Head of caudate nucleus (tissue), 42 donors: ENCODE measurements around the gene BBS12.
A peak's percentile ranks its signal among the peaks of the same experiment; 100 is the strongest.

Experiments used
- DNase-seq, 42 donors: peaks; one replicate each; pipeline versions ENCODE4 v3.0.0 to v3.0.0-alpha.2; 2020 to 2021; ENCODE audit warnings: mixed read lengths in 7 of 42
- intact Hi-C: fragments of 100-400 bp; cut with DNase I; formaldehyde crosslinking; loops from one replicate; pipeline ENCODE4 v1.15.0; 2022

The BBS12 gene

DNA sequence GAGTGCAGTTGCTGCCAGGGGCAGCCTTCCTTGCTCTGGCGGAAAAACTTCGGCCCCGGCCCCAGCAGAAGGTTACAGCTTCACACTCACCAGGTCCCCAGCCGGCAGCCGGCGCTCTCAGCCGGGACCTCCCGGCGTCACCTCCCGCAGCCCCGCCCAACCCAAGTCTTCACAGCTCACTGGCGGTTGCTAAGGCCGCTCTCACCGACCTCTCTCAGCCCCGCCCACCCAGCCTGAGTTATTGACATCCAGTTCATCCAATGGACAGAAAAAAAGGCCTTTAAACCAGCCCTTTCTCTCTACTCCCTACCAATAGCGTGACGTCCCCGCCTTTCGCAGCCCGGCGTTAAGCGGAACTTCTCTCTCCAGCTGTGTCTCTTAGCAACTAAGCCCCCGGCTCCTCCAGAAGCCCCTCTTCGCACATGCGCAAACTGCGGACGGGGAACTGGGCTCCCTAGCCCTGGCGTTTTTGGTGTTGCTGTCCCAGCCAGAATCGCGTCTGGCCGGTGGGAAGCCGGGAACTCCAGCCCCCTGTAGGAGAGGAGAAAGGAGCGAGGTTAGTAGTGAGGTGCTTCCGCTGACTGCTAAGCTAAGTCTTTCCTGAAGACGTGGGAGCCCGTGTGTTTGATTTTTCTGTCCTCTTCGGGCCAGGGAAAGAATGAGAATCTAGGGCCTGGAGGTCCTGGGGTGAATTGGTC lies at the start of gene BBS12:
TSS of gene BBS12 (plus strand) at position 376 of the 698 bp plus-strand sequence. CDS start 9,189 bp downstream, outside the sequence.
- intact Hi-C loops: loop anchor here (5.0 kb wide), 1 partner anchor 190 kb away; the partner anchor contains the start of gene NUDT6

DNA sequence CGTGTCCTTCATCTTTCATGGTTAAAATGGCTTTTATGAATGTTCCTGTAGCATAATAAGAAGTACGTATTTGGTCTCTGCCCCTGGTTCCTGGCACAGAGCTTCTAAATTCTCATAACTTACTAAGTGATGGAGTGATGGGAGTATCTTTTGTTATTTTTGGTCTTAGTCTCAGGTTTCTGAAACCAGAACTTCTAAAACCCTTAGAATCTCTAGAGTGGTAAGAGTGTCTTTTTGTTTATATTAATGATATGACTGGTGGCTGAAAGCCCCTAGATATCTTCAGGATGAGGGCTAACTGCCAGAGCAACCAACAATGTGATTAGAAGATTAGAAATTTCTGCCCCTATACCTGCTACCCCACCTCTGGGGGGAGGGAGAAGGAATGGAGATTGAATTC lies 45.8 kb upstream of the BBS12 start:
- intact Hi-C loops: no loop called here
- DNase-seq: no peak

More for the DNA sequence above, at the start of gene BBS12:
- peak; percentile 95 to 100 (median 99) for DNase-seq

DNA sequence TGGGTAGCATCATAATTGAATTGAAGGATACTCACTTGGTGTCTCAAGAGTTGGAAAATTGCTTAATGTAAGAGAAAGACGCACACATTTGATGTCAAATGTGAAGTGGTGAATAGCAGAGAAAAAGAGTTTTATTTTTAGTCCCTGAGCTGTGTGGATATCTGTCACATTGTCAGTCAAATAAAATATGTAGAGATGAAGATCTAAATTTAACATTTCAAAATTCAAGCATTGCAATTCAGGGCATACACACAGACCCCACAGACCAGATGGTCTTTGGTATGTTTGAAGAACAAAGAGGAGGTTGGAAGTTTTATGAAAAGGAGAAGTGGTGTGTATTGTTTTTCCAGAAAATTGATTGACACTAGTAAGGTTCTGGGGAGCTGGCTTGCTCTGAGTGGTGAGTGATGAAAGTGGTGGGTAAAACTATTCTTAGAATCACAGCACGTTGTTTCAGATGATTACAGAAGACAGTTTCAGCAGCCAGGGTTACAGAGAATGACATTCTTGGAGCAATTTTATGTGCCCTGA lies 44.9 kb upstream of the BBS12 start:
- intact Hi-C loops: no loop called here
- peak in 6 of 42 donors; percentile 4 to 51 (median 19) for DNase-seq

DNA sequence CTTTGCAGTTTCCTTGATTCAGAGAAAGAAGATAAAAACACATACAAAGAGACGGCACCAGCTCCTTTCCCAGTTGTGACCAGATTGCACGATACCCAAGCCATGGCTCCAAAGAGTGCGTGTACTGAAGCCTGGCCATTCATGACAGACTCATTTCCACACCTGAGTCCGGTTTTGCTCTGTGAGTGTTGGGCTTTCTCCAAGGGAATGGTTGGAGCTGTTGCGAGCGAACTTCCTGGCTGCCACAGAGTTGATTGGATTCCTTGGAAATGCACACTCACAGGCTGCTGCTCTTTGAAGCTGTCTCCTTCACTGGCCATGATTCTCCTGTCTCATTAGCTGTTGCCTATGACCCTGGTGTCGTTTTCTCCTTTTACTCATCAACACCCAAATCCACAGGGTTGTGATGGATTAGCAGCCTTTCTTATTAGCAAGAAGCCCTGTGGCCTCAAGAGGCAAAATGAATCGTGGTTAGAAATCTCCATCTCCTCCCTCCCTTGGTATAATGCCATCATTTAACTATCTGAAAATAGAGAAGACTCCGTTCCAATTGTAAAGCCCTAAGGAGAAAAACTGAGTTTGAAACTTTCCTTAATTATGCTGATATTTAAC lies 43.9 kb upstream of the BBS12 start:
- intact Hi-C loops: no loop called here
- DNase-seq: no peak

DNA sequence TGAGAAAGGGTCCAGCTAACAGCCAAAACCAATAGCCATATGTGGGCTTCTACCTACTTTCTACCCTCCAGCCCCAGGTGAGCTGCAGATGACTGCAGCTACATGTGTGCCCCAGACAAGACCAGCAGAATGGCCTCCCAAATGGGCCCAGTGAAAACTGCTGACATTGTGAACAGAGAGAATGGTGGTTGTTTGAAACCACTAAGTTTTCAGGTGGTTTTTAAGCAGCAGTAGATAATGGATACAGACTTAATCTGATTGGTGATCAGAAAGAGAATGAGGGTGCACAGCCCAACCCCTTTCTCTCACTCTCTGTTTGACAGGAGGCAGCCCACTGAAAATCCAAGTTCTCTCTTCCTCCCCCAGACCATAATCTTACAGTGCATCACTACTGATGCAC lies 42.5 kb upstream of the BBS12 start:
- intact Hi-C loops: no loop called here
- DNase-seq: no peak

DNA sequence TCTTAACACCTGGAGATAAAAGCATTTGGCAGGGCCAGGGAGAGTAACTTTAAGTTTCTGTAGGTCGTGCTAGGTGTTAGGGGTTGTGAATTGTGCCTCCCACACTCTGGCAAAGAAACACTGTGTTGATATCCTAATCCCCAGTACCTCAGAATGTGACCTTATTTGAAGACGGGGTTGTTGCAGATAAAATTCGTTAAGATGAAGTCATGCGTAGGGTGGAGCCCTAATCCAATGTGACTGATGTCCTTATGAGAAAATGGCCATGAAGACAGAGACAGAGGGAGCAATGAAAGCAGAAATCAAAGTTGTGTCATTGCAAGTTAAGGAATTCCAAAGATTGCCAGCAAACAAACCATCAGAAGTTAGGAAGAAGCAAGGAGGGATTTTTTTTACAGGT lies 40.5 kb upstream of the BBS12 start:
- intact Hi-C loops: no loop called here
- no peak for DNase-seq

DNA sequence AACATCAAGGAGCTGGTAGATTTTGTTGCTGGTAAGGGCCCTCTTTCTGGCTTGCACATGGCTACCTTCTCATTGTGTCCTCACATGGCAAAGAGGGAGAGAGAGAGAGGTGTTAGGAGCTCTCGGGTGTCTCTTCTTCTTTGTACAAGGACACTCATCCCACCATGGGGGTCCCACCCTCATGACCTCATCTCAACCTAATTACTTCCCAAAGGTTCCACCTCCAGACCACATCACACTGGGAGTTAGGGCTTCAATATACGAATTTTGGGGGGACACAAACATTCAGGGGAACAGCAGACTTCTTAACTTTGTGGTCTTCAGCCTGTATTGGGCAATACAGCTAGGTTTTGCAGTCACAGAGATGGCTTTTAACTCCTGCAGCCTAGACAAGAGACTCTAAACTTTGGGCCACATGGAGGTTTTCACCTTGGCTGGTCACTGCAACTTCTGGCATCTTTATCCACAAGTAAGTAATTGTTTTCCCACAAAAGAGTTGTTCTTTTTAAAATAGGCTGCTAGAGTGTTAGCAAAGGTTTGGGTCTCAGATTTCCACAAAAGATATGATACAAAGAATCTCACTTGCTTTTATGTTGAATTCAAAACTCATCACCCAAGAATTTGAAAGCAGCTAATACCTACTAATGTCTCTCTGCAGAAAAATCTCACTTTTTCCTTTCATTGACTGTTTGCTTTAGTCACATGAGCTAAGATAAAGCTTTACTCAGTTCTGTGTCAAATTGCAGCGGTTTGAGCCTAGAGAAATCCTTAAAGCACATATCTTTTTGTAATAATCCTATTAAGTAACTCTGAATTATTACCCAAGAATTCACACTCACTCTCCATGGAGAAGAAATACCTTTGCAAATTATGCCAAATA lies 39.6 kb upstream of the BBS12 start:
- no peak for DNase-seq
- intact Hi-C loops: no loop called here

DNA sequence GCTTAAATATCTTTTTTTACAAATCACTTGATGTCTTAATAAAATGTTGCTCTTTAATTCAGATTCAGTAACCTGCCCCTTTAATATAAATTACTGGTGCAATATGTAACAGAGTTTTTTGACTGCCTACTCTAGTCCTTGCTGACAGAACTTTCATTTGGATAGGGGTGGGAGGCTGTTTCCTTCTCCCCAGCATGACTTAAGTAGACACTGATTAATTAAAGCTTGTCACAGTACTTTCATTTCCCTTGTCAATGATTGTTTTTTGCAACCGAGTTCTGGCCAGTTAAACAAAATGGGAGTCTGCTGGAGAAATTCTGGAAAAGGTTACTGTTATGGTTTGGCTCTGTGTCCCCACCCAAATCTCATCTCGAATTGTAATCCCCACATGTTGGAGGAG lies 37.3 kb upstream of the BBS12 start:
- intact Hi-C loops: no loop called here
- no peak for DNase-seq

DNA sequence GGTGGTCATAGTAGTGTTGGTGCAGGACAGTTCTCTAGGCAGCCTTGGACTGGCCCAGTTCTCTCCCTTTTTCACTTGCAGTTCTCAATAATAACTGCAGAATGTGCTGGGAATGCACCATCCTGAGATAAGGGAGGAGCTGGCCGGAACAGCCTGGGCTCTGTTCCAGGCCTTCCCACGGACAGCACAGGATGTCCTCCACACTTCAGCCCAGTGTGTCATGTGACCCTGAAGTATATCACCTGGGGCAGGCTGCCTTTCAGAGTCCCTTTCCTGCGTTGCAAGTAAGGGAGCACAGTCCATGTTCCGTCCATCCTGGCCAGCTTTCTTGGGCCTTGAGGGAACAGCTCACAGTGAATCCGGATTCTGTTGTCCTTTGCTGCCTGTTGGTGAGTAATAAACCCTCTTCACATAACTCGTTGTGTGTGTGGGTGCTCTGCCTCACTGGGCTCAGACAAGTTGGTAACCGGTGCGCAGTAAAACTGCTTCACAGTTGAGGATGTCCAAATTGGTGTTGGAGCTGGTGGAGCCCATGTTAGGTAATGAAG lies 32.3 kb upstream of the BBS12 start:
- intact Hi-C loops: no loop called here
- DNase-seq: no peak

DNA sequence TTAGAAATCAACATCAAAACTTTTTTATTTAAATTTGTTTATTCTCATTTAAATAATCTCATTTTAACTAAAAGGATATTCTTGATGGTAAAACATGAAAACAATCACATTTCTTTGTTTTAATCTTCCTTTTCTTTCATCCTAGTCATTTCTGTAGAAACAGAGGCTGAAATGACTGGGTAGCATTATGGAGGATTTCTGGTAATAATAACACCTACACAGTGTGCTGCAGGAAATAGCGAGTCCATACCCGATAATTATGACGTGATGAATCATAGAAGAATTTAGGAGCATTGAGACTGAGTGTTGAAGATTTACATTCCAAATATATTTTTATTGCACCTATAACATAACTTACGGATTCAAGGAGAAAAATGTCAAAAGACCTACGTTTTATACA lies 31.4 kb upstream of the BBS12 start:
- no peak for DNase-seq
- intact Hi-C loops: no loop called here

DNA sequence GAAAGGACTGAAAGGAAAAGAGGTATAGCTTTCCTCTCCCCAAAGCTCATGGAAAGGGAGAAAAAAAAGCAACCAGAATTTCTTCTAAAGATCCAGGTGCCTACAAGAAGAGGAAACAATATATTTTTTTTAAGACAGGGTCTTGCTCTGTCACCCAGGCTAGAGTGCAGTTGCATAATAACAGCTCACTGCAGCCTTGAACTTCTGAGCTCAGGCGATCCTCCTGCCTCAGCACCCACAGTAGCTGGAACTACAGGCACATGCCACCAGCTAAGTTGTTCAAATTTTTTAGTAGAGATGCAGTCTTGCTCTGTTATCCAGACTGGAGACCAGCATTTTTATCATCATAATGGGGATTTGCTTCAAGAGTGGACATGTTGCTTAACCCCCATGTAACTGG lies 30.5 kb upstream of the BBS12 start:
- intact Hi-C loops: no loop called here
- DNase-seq: no peak

DNA sequence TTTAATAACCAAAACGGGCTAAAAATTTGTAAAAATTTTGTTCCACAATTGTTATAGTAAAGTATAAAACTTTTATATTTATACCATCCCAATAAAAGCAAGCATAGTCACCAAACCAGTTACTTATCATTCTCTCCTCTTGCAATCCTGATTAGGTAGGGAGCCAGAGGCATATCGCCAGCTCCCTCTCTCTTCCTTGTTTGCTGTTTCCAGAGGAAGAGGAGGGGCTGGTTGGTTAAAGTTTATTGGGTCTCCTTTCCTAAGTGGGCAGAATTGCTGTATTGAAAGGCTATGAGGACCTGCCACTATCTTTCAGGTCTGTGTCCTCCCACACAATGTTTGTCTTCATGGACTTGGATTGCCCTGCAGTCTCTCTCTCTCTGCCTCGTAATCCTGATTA lies 29.6 kb upstream of the BBS12 start:
- intact Hi-C loops: no loop called here
- no peak for DNase-seq

DNA sequence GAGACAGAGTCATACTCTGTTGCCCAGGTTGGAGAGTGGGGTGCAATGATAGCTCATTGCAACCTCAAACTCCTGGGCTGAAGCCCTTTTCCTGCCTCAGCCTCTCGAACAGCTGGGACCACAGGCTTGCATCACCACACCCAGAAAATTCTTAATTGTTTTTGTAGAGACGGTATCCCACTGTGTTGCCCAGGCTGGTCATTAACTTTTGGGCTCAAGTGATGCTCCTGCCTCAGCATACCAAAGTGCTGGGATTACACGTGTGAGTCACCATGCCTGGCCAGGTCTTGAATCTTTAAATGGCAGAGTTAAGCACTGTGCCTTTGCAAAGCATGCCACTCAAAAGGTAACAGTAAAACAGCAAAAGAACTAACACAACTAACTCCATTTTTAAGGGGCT lies 28.6 kb upstream of the BBS12 start:
- intact Hi-C loops: no loop called here
- no peak for DNase-seq

DNA sequence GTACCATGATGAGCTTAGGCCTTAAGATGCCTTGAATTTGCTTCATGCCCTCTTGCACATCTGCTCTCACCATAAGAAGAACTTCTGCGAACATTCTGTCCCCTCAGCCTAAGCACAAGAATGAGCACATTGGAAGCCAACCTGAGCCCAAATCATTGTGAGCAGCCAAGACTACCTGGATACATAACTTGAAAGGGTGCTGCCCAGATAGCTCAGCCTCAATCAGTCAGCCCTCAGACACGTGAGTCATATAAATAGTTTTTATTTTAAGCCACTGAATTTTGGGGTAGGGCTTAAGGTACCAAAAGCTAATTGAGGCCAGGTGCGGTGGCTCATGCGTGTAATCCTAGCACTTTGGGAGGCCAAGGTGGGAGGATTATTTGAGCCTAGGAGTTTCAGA lies 27.5 kb upstream of the BBS12 start:
- DNase-seq: no peak

DNA sequence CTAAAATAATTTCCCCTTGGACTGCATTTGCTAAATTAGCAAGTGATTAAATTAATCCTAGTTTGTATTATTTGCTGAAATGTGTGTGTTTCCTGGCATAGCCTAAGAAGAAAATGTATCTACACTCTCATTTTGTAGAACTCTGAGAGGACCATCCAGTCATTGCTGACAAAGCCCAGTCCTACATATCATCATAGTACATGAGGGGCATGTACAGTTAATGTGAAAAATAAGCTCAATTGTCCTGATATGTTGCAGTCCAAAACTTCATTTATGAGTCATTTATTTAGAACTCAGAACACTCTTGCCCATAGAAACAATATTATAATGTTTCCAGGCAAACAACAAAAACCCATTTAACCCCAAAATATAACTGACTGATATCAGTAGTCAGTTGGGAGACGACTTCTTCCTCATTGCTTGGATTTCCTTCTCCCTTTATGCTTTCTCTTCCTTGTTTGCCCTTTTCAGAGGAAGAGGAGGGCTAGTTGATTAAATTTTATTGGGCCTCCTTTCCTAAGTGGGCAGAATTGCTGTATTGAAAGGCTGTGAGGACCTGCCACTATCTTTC lies 26.9 kb upstream of the BBS12 start:
- intact Hi-C loops: no loop called here
- no peak for DNase-seq

More for the DNA sequence above, 27.5 kb upstream of the BBS12 start:
- intact Hi-C loops: no loop called here

DNA sequence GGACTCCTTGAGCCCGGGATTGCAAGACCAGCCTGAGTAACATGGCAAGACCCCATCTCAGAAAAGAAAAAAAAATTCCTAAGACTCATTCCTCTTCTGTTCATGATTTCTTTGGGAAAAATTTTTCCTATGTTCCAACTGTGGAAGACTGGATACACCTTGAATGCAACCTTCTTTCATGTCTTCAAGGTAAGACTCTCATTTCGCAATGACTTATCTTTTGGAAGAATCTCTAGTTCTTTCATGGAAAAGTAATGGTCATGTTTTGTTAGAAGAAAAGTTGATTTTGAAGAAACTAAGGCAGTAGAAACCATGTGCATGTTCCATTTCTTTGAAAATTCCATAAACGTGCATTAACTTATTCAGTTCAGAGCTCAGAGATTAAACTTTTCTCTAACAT lies 26.0 kb upstream of the BBS12 start:
- no peak for DNase-seq
- intact Hi-C loops: no loop called here

DNA sequence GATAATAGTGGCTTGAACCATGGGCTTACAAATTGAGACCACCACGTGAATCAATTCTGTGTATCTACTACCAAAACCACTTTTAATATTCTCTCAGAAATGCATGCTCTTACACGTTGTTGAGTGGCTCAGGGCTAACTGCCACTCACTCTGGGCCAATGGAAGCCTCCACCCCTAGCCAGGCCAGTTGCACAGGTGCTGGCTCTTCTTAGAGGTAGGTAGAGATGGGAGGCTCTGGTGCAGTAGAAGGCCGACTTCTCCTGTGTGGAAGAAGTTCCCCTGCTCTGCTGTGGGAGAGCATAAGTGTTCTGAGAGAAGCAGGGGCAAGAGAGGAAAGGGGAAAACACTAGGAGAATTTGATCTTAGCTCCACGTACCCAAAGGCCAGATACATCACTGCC lies 25.0 kb upstream of the BBS12 start:
- no peak for DNase-seq

DNA sequence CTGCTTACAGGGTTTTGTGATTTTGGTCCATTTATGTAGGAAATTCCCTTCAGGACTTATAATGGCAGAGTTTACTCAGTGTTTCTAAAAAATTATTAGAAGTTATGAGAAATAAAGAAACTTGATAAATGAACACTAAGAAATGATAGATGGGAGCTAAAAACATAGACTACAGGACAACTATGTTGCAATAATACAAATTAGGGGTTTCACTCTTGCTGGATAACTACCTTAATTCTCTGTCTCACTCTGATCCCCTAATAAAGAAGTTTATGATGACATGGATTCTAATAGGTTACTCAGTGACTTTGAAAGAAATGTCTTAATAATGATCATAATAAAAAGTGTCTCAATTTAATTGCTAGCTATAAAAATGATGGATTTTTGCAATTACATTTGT lies 23.3 kb upstream of the BBS12 start:
- intact Hi-C loops: no loop called here
- no peak for DNase-seq

More for the DNA sequence above, 25.0 kb upstream of the BBS12 start:
- intact Hi-C loops: no loop called here
